Natural killer cell (primary cell): ENCODE measurements around the gene ARL6IP6. TPM values are rescaled to one million over a fixed set of nuclear protein-coding genes. Genes with fewer than 3 reads are reported as not detected.

ENCODE experiments used
- ATAC-seq, 3 donors: fragments of 150-1000 bp in 2 of 3; fragments of 200-7000 bp in 1 of 3; cut with Tn5 transposase; 1 replicate in 1 of 3; 2 replicates in 2 of 3; pipeline ENCODE4 v1.10.0; 2021; ENCODE audit warnings: mild to moderate bottlenecking in 2 of 3, moderate library complexity in 2 of 3
- DNase-seq, 2 donors: peaks; one replicate each; pipeline versions ENCODE4 v3.0.0 to v3.0.0-alpha.2; 2013 to 2021; ENCODE audit warnings: mixed read lengths in 1 of 2
- H3K27ac ChIP-seq: one replicate; pipeline ENCODE4 v1.5.1; 2013; ENCODE audit warnings: mild to moderate bottlenecking, low read length
- H3K27me3 ChIP-seq: one replicate; pipeline ENCODE4 v1.6.1; 2013; ENCODE audit warnings: low read length; ENCODE audit not compliant: control insufficient read depth, insufficient read depth
- H3K36me3 ChIP-seq: one replicate; pipeline ENCODE4 v1.6.1; 2013; ENCODE audit warnings: low read length; ENCODE audit not compliant: control insufficient read depth, insufficient read depth
- H3K4me1 ChIP-seq: one replicate; pipeline ENCODE4 v1.6.1; 2013; ENCODE audit warnings: low read length; ENCODE audit not compliant: control insufficient read depth, insufficient read depth
- H3K4me3 ChIP-seq: one replicate; pipeline ENCODE4 v1.5.1; 2013; ENCODE audit warnings: low read length
- H3K9me3 ChIP-seq: one replicate; pipeline ENCODE4 v1.6.1; 2013; ENCODE audit warnings: low read length; ENCODE audit not compliant: control insufficient read depth, insufficient read depth
- H3K27ac Mint-ChIP-seq, 2 donors: one replicate each; pipeline ENCODE4 v1.8.0; 2022; ENCODE audit warnings: mild to moderate bottlenecking in 2 of 2, mixed read lengths in 2 of 2, moderate library complexity in 1 of 2
- H3K27me3 Mint-ChIP-seq, 2 donors: one replicate each; pipeline ENCODE4 v1.8.0; 2022; ENCODE audit warnings: low read depth in 2 of 2, mixed read lengths in 2 of 2
- H3K36me3 Mint-ChIP-seq: one replicate; pipeline ENCODE4 v1.8.0; 2022; ENCODE audit warnings: mixed read lengths
- H3K4me1 Mint-ChIP-seq, 2 donors: one replicate each; pipeline ENCODE4 v1.8.0; 2022; ENCODE audit warnings: mixed read lengths in 2 of 2
- H3K4me3 Mint-ChIP-seq: one replicate; pipeline ENCODE4 v1.8.0; 2022; ENCODE audit warnings: mild to moderate bottlenecking, moderate library complexity, mixed read lengths
- H3K9me3 Mint-ChIP-seq, 2 donors: one replicate each; pipeline ENCODE4 v1.8.0; 2022; ENCODE audit warnings: mixed read lengths in 2 of 2
- CTCF ChIP-seq: fragments of 200-600 bp; IDR thresholded peaks from one replicate; pipeline ENCODE4 v1.8.0; 2022; ENCODE audit warnings: antibody characterized with exemption
- WGBS: methylation state at CpG from one replicate; pipeline ENCODE4 v1.1.7; 2013; ENCODE audit warnings: missing lambda C conversion rate; ENCODE audit not compliant: insufficient coverage; 5-methylcytosine and 5-hydroxymethylcytosine counted together
- intact Hi-C: fragments of 100-400 bp; cut with micrococcal nuclease; formaldehyde crosslinking; loops from one replicate; pipeline ENCODE4 v1.14.2; 2022
- total RNA-seq, 4 donors: library from RNA; stranded (reverse); fragments of 120-200 nt in 1 of 4; gene quantifications; one replicate each; pipeline versions ENCODE4 v1.2.3 to v1.2.4, GENCODE V29; 2013 to 2022

Gene ARL6IP6
- total RNA-seq, 3 donors from 2014 or later (not counting 1 experiment from before 2014, with no cell fraction given), result 10.0 to 15.0 (median 11.4) TPM

GRCh38 chr2:152781175-152781574 lies 62.8 kb downstream of the ARL6IP6 start:
- no peaks in the 10 kb centered on the region for H3K36me3 ChIP-seq
- H3K27me3 Mint-ChIP-seq, result peaks cover 4 to 30% of the 10 kb centered on the region in 2 donors
- no peaks in the 10 kb centered on the region for H3K9me3 ChIP-seq
- no peak for ATAC-seq
- H3K9me3 Mint-ChIP-seq, result no peaks in the 10 kb centered on the region
- no peaks in the 10 kb centered on the region for H3K36me3 Mint-ChIP-seq
- H3K4me1 ChIP-seq, result no peaks in the 10 kb centered on the region
- no peak overlapping the region for H3K4me3 ChIP-seq
- no peak for DNase-seq
- 95% methylated on average over 3 of the region's 3 CpGs for WGBS
- H3K27me3 ChIP-seq, result no peaks in the 10 kb centered on the region
- no peak overlapping the region for H3K27ac ChIP-seq
- no peak overlapping the region for H3K27ac Mint-ChIP-seq
- intact Hi-C loops, result no loop called here
- no peak for TF ChIP-seq CTCF
- no peak overlapping the region for H3K4me3 Mint-ChIP-seq
- H3K4me1 Mint-ChIP-seq, result no peaks in the 10 kb centered on the region

GRCh38 chr2:152782171-152782570 lies 63.8 kb downstream of the ARL6IP6 start:
- H3K36me3 ChIP-seq, result no peaks in the 10 kb centered on the region
- H3K27me3 ChIP-seq, result no peaks in the 10 kb centered on the region
- ATAC-seq (no peak), DNase-seq (no peak)
- no peak for TF ChIP-seq CTCF
- H3K4me3 Mint-ChIP-seq, result no peak overlapping the region
- WGBS, result 84% methylated on average over 2 of the region's 2 CpGs
- H3K4me1 ChIP-seq, result no peaks in the 10 kb centered on the region
- H3K4me3 ChIP-seq, result no peak overlapping the region
- no peaks in the 10 kb centered on the region for H3K9me3 Mint-ChIP-seq
- no peak overlapping the region for H3K27ac Mint-ChIP-seq
- intact Hi-C loops, result no loop called here
- no peaks in the 10 kb centered on the region for H3K9me3 ChIP-seq
- H3K27ac ChIP-seq, result no peak overlapping the region
- H3K4me1 Mint-ChIP-seq, result no peaks in the 10 kb centered on the region
- no peaks in the 10 kb centered on the region for H3K36me3 Mint-ChIP-seq
- peaks cover 4 to 31% of the 10 kb centered on the region in 2 donors for H3K27me3 Mint-ChIP-seq

- no peak overlapping the region for H3K4me3 Mint-ChIP-seq
- WGBS, result 91% methylated on average over 9 of the region's 9 CpGs
- intact Hi-C loops, result no loop called here
Observed at GRCh38 chr2:152790883-152791282, 72.5 kb downstream of the ARL6IP6 start.

More at GRCh38 chr2:152790883-152791282, 72.5 kb downstream of the ARL6IP6 start:
- H3K4me1 Mint-ChIP-seq, result no peaks in the 10 kb centered on the region
- Histone ChIP-seq H3K36me3 (no peaks in the 10 kb centered on the region), H3K27ac (no peak overlapping the region), H3K4me3 (no peak overlapping the region), H3K27me3 (no peaks in the 10 kb centered on the region), H3K9me3 (no peaks in the 10 kb centered on the region), H3K4me1 (no peaks in the 10 kb centered on the region)
- no peak for DNase-seq
- no peaks in the 10 kb centered on the region for H3K36me3 Mint-ChIP-seq
- no peak overlapping the region for H3K27ac Mint-ChIP-seq
- H3K9me3 Mint-ChIP-seq, result no peaks in the 10 kb centered on the region
- no peak for ATAC-seq
- peaks cover 2 to 28% of the 10 kb centered on the region in 2 donors for H3K27me3 Mint-ChIP-seq
- no peak for TF ChIP-seq CTCF
